ENCODE measurements around the gene ADGRF4.

The ADGRF4 gene

GRCh38 chr6:47727391-47727790 lies 29.0 kb downstream of the ADGRF4 start:
- H3K9ac ChIP-seq (ENCODE audit: low read length) = no peak overlapping the region
- TF ChIP-seq CTCF (IDR thresholded peaks at IDR 0.05; ENCODE audit: low read length) (no peak), EZH2phosphoT487 (IDR thresholded peaks at IDR 0.05; ENCODE audit: low read length) (no peak), EZH2 (optimal IDR thresholded peaks at IDR 0.05; ENCODE audit: low read depth, low read length) (no peak)
- no peak overlapping the region for H2AFZ ChIP-seq (ENCODE audit: low read length)
- H3K4me2 ChIP-seq (ENCODE audit: low read depth, low read length) = no peak overlapping the region
- H3F3A ChIP-seq (ENCODE audit: insufficient read depth, low read length) = no peaks in the 10 kb centered on the region
- H3K27me3 ChIP-seq (replicated peaks; ENCODE audit: insufficient read depth, low read length) = no peaks in the 10 kb centered on the region
- no peak overlapping the region for H3K4me3 ChIP-seq (ENCODE audit: low read length)
- DNase-seq = no peak
- H3K9me3 ChIP-seq (replicated peaks; ENCODE audit: insufficient read depth, low read length) = no peaks in the 10 kb centered on the region
- no peaks in the 10 kb centered on the region for H4K20me1 ChIP-seq (ENCODE audit: insufficient read depth, low read length)
- H3K79me2 ChIP-seq (ENCODE audit: low read length) = no peaks in the 10 kb centered on the region
- H3K9me2 ChIP-seq (replicated peaks; ENCODE audit: insufficient read depth, low read length) = no peaks in the 10 kb centered on the region
- H3K4me1 ChIP-seq (ENCODE audit: low read length) = no peaks in the 10 kb centered on the region
- H3K27ac ChIP-seq (ENCODE audit: low read length) = no peak overlapping the region
- no peaks in the 10 kb centered on the region for H3K36me3 ChIP-seq (replicated peaks; ENCODE audit: insufficient read depth, low read length)

GRCh38 chr6:47729019-47729418 lies 30.6 kb downstream of the ADGRF4 start:
- no peak for DNase-seq
- Histone ChIP-seq H3K9me2 (replicated peaks; ENCODE audit: insufficient read depth, low read length) (no peaks in the 10 kb centered on the region), H3K36me3 (replicated peaks; ENCODE audit: insufficient read depth, low read length) (no peaks in the 10 kb centered on the region), H4K20me1 (ENCODE audit: insufficient read depth, low read length) (no peaks in the 10 kb centered on the region), H2AFZ (ENCODE audit: low read length) (no peak overlapping the region), H3K4me1 (ENCODE audit: low read length) (no peaks in the 10 kb centered on the region), H3K9me3 (replicated peaks; ENCODE audit: insufficient read depth, low read length) (no peaks in the 10 kb centered on the region), H3K4me2 (ENCODE audit: low read depth, low read length) (no peak overlapping the region), H3K9ac (ENCODE audit: low read length) (no peak overlapping the region), H3K27me3 (replicated peaks; ENCODE audit: insufficient read depth, low read length) (no peaks in the 10 kb centered on the region), H3F3A (ENCODE audit: insufficient read depth, low read length) (no peaks in the 10 kb centered on the region), H3K4me3 (ENCODE audit: low read length) (no peak overlapping the region), H3K27ac (ENCODE audit: low read length) (no peak overlapping the region), H3K79me2 (ENCODE audit: low read length) (no peaks in the 10 kb centered on the region)
- no peak for TF ChIP-seq CTCF (IDR thresholded peaks at IDR 0.05; ENCODE audit: low read length)
- no peak for TF ChIP-seq EZH2 (optimal IDR thresholded peaks at IDR 0.05; ENCODE audit: low read depth, low read length)
- TF ChIP-seq EZH2phosphoT487 (IDR thresholded peaks at IDR 0.05; ENCODE audit: low read length) = no peak

- H3K9ac ChIP-seq (ENCODE audit: low read length) = no peak overlapping the region
These were observed 31.1 kb downstream of the ADGRF4 start for GRCh38 chr6:47729457-47729856.

GRCh38 chr6:47733879-47734558 lies 35.6 kb downstream of the ADGRF4 start:
- Histone ChIP-seq H3K79me2 (ENCODE audit: low read length) (no peaks in the 10 kb centered on the region), H4K20me1 (ENCODE audit: insufficient read depth, low read length) (no peaks in the 10 kb centered on the region), H3K9me3 (replicated peaks; ENCODE audit: insufficient read depth, low read length) (no peaks in the 10 kb centered on the region), H3K36me3 (replicated peaks; ENCODE audit: insufficient read depth, low read length) (no peaks in the 10 kb centered on the region), H3F3A (ENCODE audit: insufficient read depth, low read length) (no peaks in the 10 kb centered on the region), H3K27me3 (replicated peaks; ENCODE audit: insufficient read depth, low read length) (no peaks in the 10 kb centered on the region), H2AFZ (ENCODE audit: low read length) (no peak overlapping the region), H3K27ac (ENCODE audit: low read length) (no peak overlapping the region), H3K4me1 (ENCODE audit: low read length) (no peaks in the 10 kb centered on the region), H3K9ac (ENCODE audit: low read length) (no peak overlapping the region), H3K4me2 (ENCODE audit: low read depth, low read length) (no peak overlapping the region), H3K9me2 (replicated peaks; ENCODE audit: insufficient read depth, low read length) (no peaks in the 10 kb centered on the region), H3K4me3 (ENCODE audit: low read length) (no peak overlapping the region)
- DNase-seq = peak; percentile 27
- TF ChIP-seq EZH2 (optimal IDR thresholded peaks at IDR 0.05; ENCODE audit: low read depth, low read length) (no peak), CTCF (IDR thresholded peaks at IDR 0.05; ENCODE audit: low read length) (peak; percentile 39), EZH2phosphoT487 (IDR thresholded peaks at IDR 0.05; ENCODE audit: low read length) (no peak)

More at GRCh38 chr6:47729457-47729856, 31.1 kb downstream of the ADGRF4 start:
- Histone ChIP-seq H3K36me3 (replicated peaks; ENCODE audit: insufficient read depth, low read length) (no peaks in the 10 kb centered on the region), H3F3A (ENCODE audit: insufficient read depth, low read length) (no peaks in the 10 kb centered on the region), H3K9me2 (replicated peaks; ENCODE audit: insufficient read depth, low read length) (no peaks in the 10 kb centered on the region), H3K27ac (ENCODE audit: low read length) (no peak overlapping the region), H4K20me1 (ENCODE audit: insufficient read depth, low read length) (no peaks in the 10 kb centered on the region), H3K9me3 (replicated peaks; ENCODE audit: insufficient read depth, low read length) (no peaks in the 10 kb centered on the region), H3K4me2 (ENCODE audit: low read depth, low read length) (no peak overlapping the region), H3K79me2 (ENCODE audit: low read length) (no peaks in the 10 kb centered on the region), H3K4me1 (ENCODE audit: low read length) (no peaks in the 10 kb centered on the region), H3K27me3 (replicated peaks; ENCODE audit: insufficient read depth, low read length) (no peaks in the 10 kb centered on the region), H3K4me3 (ENCODE audit: low read length) (no peak overlapping the region), H2AFZ (ENCODE audit: low read length) (no peak overlapping the region)
- TF ChIP-seq EZH2phosphoT487 (IDR thresholded peaks at IDR 0.05; ENCODE audit: low read length) = no peak
- no peak for TF ChIP-seq EZH2 (optimal IDR thresholded peaks at IDR 0.05; ENCODE audit: low read depth, low read length)
- DNase-seq = no peak
